K562 (cell line): ENCODE results near the gene ZSCAN26. TPM values are rescaled to one million over a fixed set of nuclear protein-coding genes. Genes with fewer than 3 reads are reported as not detected.

Source experiments
- BCOR ChIP-seq: fragments of 450-650 bp; IDR thresholded peaks from 2 replicates; pipeline ENCODE4 v1.6.1; 2016
- BRCA1 ChIP-seq, 2 experiments: fragments of 450-650 bp in 1 of 2; sonication (generic) in 1 of 2; formaldehyde crosslinking in 1 of 2; IDR thresholded peaks; 2 replicates each; pipeline versions ENCODE4 v1.5.0 to v1.6.1; 2017 to 2020; ENCODE audit warnings: mild to moderate bottlenecking in 1 of 2, missing genetic modification reagents in 1 of 2
- ETV5 ChIP-seq: sonication (generic); formaldehyde crosslinking; IDR thresholded peaks from 2 replicates; pipeline ENCODE4 v1.4.0; 2020; ENCODE audit warnings: low read depth, mild to moderate bottlenecking, missing genetic modification reagents
- MAFK ChIP-seq: IDR thresholded peaks from 2 replicates; pipeline ENCODE4 v1.6.1; 2011; ENCODE audit warnings: low read length, improper control_type of control experiment
- RREB1 ChIP-seq: fragments of 250-450 bp; sonication (Bioruptor Pico); IDR thresholded peaks from 2 replicates; pipeline ENCODE4 v1.4.0; 2020
- RUNX1 ChIP-seq: sonication (generic); IDR thresholded peaks from 2 replicates; pipeline ENCODE4 v1.6.1; 2016; ENCODE audit warnings: antibody characterized with exemption, low read depth
- SRF ChIP-seq, 2 experiments: fragments of 250-450, 450-650 bp in 1 of 2; sonication (Bioruptor Pico) in 1 of 2; sonication (generic) in 1 of 2; formaldehyde crosslinking; IDR thresholded peaks; 2 replicates each; pipeline versions ENCODE4 v1.5.0 to v1.5.1; 2020 to 2022; ENCODE audit warnings: mild to moderate bottlenecking in 1 of 2, missing genetic modification reagents in 1 of 2
- TEAD4 ChIP-seq, 2 experiments: sonication (generic) in 1 of 2; formaldehyde crosslinking in 1 of 2; IDR thresholded peaks; 2 replicates each; pipeline versions ENCODE4 v1.6.1 to v1.8.0; 2012 to 2022; ENCODE audit warnings: borderline replicate concordance in 1 of 2, inconsistent platforms in 1 of 2, low read length in 1 of 2, mild to moderate bottlenecking in 1 of 2, missing genetic modification reagents in 1 of 2
- THRB ChIP-seq: fragments of 450-650 bp; formaldehyde crosslinking; conservative IDR thresholded peaks from 2 replicates; pipeline ENCODE4 v1.4.0; 2022; ENCODE audit warnings: mild to moderate bottlenecking, missing genetic modification characterization
- ZBTB7A ChIP-seq: IDR thresholded peaks from 2 replicates; pipeline ENCODE4 v1.6.1; 2011; ENCODE audit warnings: low read depth, mild to moderate bottlenecking, low read length, moderate library complexity, borderline replicate concordance; ENCODE audit not compliant: control insufficient read depth
- ZNF316 ChIP-seq: fragments of 450-650 bp; IDR thresholded peaks from 2 replicates; pipeline ENCODE4 v1.6.1; 2016
- ZNF586 ChIP-seq: fragments of 450-650 bp; formaldehyde crosslinking; conservative IDR thresholded peaks from 2 replicates; pipeline ENCODE4 v1.4.0; 2020; ENCODE audit warnings: mild to moderate bottlenecking, moderate library complexity
- ZSCAN32 ChIP-seq: fragments of 450-650 bp; formaldehyde crosslinking; IDR thresholded peaks from 2 replicates; pipeline ENCODE4 v1.4.0; 2020; ENCODE audit warnings: mild to moderate bottlenecking, moderate library complexity
- polyA plus RNA-seq, 8 experiments: library from polyadenylated mRNA; depleted of rRNA in 4 of 8; stranded (reverse) in 5 of 8; unstranded in 3 of 8; fragments of >200 nt; fragmentation: Nextera tagmentation in 2 of 8; fragmentation: Illumina TruSeq in 1 of 8; extraction: Ambion mirVana in 2 of 8; extraction: Trizol in 1 of 8; gene quantifications; 2 replicates each; pipeline versions ENCODE4 v1.2.1 to v1.2.3, GENCODE V29; 2011 to 2014; ENCODE audit warnings: inconsistent platforms in 1 of 8, missing spikeins in 1 of 8
- total RNA-seq, 7 experiments: library from RNA; depleted of rRNA in 6 of 7; stranded (reverse); fragments of >200 nt in 6 of 7; fragmentation: Illumina TruSeq in 2 of 7; extraction: Trizol in 2 of 7; gene quantifications; 2 replicates each; pipeline versions ENCODE4 v1.2.1 to v1.2.3, GENCODE V29; 2011 to 2021; ENCODE audit warnings: low replicate concordance in 1 of 7
- TF ChIP-seq, protein P1 (sequence below): fragments of 250-450 bp; sonication (Bioruptor Pico); IDR thresholded peaks from 2 replicates; pipeline ENCODE4 v1.5.0; 2021; ENCODE audit warnings: mild to moderate bottlenecking, moderate library complexity
- TF ChIP-seq, protein P2 (sequence below): fragments of 250-450 bp; sonication (Bioruptor Pico); IDR thresholded peaks from 2 replicates; pipeline ENCODE4 v1.8.0; 2021; ENCODE audit warnings: borderline replicate concordance, mild to moderate bottlenecking, moderate library complexity; ENCODE audit not compliant: poor library complexity, severe bottlenecking
- TF ChIP-seq, protein P3 (sequence below): sonication (generic); formaldehyde crosslinking; IDR thresholded peaks from 2 replicates; pipeline ENCODE4 v1.8.0; 2022; ENCODE audit warnings: mild to moderate bottlenecking, missing genetic modification reagents

ZSCAN26 gene
- total and polyA plus RNA-seq, 9 of the 15 experiments (the other 6 are each of a cell fraction or from before 2014, with no cell fraction given): 5.9 to 14.2 (median 10.5) TPM

DNA sequence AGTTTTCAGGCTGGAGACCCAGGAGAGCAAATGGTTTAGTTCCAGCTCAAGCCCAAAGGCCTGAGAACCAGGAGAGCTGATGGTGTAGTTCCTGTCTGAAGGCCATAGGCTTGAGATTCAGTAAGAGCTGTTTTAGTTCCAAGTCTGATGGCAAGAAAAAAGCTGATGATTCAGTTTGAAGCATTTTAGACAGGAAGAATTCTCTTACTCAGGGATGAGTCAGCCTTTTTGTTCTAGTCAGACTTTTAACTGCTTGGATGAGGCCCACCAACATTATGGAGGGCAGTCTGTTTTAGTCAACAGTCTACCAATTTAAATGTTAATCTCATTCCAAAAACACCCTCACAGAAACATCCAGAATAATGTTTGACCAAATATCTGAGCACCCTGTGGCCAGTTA lies 2.5 kb downstream of the ZSCAN26 start (continued):
- TF ChIP-seq, protein P1, sequence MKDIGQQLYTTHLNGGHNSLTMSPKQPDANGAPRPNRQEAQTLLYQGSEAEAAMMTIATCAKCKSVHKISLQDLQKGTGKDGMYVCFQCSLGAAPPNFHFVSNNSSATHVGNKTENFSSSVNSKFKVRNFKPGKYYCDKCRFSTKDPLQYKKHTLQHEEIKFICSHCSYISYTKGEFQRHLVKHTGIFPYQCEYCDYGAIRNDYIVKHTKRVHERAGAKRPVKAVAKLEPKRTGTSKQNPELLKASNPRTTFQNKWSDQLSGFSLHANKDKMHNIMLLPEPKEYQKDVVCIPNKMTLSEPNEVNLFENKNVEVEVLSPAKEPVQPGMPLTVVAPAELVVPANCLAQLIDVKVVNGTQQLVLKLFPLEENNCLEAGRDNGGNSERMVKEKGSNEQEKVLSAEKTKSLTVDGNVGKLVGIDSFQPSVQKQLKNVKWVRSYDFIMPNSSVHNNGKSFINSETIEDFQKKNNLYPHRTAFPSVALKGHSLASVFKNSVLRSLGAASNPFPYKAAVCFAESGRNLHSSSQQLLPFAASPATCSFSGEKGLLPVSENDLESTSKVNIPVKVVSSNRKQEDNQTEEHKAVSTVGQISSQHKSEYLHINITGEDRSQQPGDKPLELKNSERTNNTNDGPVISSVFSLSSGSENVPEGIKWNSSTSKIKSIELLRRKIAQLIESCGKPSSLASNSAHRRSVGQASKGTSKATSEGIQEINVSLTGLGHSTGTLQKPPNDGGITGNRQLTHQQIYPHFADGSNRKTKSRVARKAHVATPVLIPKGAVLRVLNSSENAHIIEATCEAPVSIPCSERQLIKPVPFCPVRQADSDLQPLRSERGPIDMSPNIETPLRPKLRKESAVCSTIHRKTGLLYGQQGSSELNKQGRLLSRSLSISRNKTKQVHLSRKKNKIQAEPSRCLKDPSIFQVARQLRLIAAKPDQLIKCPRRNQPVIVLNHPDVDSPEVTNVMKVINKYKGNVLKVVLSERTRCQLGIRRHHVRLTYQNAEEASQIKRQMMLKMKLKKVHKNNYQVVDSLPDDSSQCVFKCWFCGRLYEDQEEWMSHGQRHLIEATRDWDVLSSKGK (CRISPR knock-in tag): no peak
- TF ChIP-seq ZNF586 (CRISPR knock-in tag) (no peak), MAFK (peak; percentile 92), RUNX1 (no peak), ETV5 (CRISPR knock-in tag) (no peak), RREB1 (no peak), SRF (CRISPR knock-in tag; IDR thresholded peaks at IDR 0.05) (no peak), TEAD4 (IDR thresholded peaks at IDR 0.05; ENCODE audit: low read length) (no peak), TEAD4 (CRISPR knock-in tag; IDR thresholded peaks at IDR 0.05; ENCODE audit: borderline replicate concordance) (no peak), ZBTB7A (no peak), THRB (CRISPR knock-in tag) (no peak), ZSCAN32 (CRISPR knock-in tag) (no peak), ZNF316 (peak; percentile 100), BCOR (no peak), BRCA1 (IDR thresholded peaks at IDR 0.05) (no peak), BRCA1 (CRISPR knock-in tag; IDR thresholded peaks at IDR 0.05) (no peak)
- TF ChIP-seq, protein P2, sequence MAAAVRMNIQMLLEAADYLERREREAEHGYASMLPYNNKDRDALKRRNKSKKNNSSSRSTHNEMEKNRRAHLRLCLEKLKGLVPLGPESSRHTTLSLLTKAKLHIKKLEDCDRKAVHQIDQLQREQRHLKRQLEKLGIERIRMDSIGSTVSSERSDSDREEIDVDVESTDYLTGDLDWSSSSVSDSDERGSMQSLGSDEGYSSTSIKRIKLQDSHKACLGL (CRISPR knock-in tag): no peak
- TF ChIP-seq, protein P3, sequence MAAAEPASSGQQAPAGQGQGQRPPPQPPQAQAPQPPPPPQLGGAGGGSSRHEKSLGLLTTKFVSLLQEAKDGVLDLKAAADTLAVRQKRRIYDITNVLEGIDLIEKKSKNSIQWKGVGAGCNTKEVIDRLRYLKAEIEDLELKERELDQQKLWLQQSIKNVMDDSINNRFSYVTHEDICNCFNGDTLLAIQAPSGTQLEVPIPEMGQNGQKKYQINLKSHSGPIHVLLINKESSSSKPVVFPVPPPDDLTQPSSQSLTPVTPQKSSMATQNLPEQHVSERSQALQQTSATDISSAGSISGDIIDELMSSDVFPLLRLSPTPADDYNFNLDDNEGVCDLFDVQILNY: no peak
